Brain microvascular endothelial cell (primary cell): ENCODE results near the gene HSPBAP1.

Source experiments
- DNase-seq: peaks from one replicate; pipeline ENCODE4 v3.0.0-alpha.2; 2020
- H3K27ac ChIP-seq: fragments of 250-450 bp; sonication (Bioruptor Pico); 2 replicates; pipeline ENCODE4 v1.5.1; 2020; ENCODE audit warnings: mild to moderate bottlenecking, moderate library complexity
- H3K27me3 ChIP-seq: fragments of 250-450 bp; sonication (Bioruptor Pico); replicated peaks from 2 replicates; pipeline ENCODE4 v1.5.1; 2020; ENCODE audit warnings: mild to moderate bottlenecking
- H3K36me3 ChIP-seq: fragments of 250-450 bp; sonication (Bioruptor Pico); replicated peaks from 2 replicates; pipeline ENCODE4 v1.5.1; 2020; ENCODE audit warnings: mild to moderate bottlenecking
- H3K4me3 ChIP-seq: 2 replicates; pipeline ENCODE4 v1.5.1; 2011; ENCODE audit warnings: low read depth, mild to moderate bottlenecking, control low read depth, low read length, moderate library complexity
- in situ Hi-C: cut with HindIII; loops from 2 replicates; pipeline ENCODE4 v1.10.0; 2017; ENCODE audit warnings: low sequenced_read_pairs, low pct_ligation_motif_present
- TF ChIP-seq, protein P1 (sequence below): IDR thresholded peaks from 2 replicates; pipeline ENCODE4 v1.5.1; 2011; ENCODE audit warnings: low read depth, mild to moderate bottlenecking, moderate library complexity, low read length, control low read depth, inconsistent platforms; ENCODE audit errors: missing control alignments

Gene HSPBAP1

GRCh38 chr3:122784436-122784835 is 9.2 kb downstream of the HSPBAP1 start:
- H3K27ac ChIP-seq = no peak overlapping the region

DNA sequence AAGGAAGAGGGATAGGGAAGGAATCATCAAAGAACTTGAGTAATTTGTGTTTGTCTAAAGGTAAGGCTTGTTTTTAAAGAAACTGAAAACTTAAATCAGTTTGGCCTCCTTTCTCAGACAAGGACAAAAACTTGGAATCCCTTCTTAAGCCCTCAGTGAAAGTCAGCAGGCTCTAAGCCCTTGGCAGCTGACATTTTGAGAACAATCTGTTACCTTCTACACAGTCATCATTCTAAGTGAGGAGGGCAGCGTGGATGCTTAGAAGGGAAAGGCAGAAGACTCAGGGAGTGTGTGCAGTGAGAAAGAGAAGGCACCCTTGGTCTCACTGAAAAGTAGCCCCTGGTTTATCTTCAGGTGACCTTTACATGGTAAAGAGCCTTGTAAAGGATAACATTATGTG is 10.8 kb downstream of the HSPBAP1 start:
- no peaks in the 10 kb centered on the region for H3K36me3 ChIP-seq
- in situ Hi-C loops = no loop called here
- H3K27ac ChIP-seq = no peak overlapping the region
- H3K27me3 ChIP-seq = no peaks in the 10 kb centered on the region
- TF ChIP-seq, protein P1, sequence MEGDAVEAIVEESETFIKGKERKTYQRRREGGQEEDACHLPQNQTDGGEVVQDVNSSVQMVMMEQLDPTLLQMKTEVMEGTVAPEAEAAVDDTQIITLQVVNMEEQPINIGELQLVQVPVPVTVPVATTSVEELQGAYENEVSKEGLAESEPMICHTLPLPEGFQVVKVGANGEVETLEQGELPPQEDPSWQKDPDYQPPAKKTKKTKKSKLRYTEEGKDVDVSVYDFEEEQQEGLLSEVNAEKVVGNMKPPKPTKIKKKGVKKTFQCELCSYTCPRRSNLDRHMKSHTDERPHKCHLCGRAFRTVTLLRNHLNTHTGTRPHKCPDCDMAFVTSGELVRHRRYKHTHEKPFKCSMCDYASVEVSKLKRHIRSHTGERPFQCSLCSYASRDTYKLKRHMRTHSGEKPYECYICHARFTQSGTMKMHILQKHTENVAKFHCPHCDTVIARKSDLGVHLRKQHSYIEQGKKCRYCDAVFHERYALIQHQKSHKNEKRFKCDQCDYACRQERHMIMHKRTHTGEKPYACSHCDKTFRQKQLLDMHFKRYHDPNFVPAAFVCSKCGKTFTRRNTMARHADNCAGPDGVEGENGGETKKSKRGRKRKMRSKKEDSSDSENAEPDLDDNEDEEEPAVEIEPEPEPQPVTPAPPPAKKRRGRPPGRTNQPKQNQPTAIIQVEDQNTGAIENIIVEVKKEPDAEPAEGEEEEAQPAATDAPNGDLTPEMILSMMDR = no peak
- no peak overlapping the region for H3K4me3 ChIP-seq
- no peak for DNase-seq

More at GRCh38 chr3:122784436-122784835, 9.2 kb downstream of the HSPBAP1 start:
- Histone ChIP-seq H3K4me3 (no peak overlapping the region), H3K27me3 (no peaks in the 10 kb centered on the region), H3K36me3 (no peaks in the 10 kb centered on the region)
- in situ Hi-C loops = no loop called here
- TF ChIP-seq, protein P1 = no peak
- peak; percentile 73 for DNase-seq

DNA sequence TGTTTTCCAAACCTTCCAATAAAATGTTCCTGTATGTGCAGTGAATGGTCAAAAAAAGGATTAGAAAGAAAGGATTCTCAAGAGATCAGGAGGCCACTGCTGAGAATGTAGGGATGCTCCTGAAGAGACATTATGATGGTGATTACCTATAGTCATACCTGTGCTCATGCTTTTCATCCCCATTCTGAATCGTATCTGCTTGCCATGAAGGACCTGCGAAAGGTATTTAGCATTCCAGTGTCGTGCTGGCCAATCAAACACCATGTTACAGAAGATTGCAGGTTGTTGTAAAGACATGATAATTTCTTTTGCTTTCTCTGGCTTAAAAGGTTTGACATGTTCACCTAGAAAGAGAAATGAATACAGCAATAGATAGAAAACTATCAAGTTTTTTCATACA is 16.1 kb downstream of the HSPBAP1 start:
- Histone ChIP-seq H3K36me3 (no peaks in the 10 kb centered on the region), H3K4me3 (no peak overlapping the region), H3K27me3 (no peaks in the 10 kb centered on the region), H3K27ac (no peak overlapping the region)
- in situ Hi-C loops = no loop called here
- DNase-seq = no peak
- TF ChIP-seq, protein P1 = no peak

DNA sequence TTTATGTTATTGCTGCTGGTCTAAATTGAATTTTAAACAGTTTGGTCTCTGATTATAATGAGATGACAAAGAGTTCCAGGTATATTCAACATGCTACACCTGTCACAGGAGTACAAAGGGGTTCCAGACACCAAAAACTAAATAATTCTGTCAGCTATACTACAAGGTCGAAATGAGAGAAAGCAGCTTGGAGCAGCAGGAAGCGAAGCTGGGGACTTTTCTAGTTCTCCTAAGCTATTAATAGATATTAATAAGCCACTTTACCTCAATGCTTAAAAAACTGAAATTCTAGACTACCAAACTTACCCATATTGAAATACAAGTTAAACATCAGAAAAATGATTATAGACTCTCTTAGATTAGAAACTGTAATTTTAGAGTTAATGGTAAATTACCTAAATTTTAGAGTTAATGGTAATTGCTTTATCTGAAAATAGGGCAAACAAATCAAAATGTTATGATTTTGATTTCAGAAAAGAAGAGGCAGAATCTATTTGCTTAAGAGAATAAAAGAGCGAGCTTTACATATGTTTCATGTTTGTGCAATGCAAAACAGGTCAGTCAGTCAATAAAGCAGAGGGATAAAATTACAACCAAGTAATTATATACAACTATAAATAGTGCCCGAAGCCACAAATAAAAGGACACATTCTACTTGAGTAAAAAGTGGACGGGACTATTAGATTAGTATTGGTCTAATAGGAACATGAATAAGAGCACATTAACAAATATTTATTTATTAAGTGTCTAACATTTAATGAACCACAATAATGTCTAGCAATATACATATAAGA is 16.8 kb downstream of the HSPBAP1 start:
- in situ Hi-C loops = no loop called here
- Histone ChIP-seq H3K27me3 (no peaks in the 10 kb centered on the region), H3K27ac (no peak overlapping the region), H3K36me3 (no peaks in the 10 kb centered on the region), H3K4me3 (no peak overlapping the region)
- DNase-seq = no peak
- TF ChIP-seq, protein P1 = no peak

DNA sequence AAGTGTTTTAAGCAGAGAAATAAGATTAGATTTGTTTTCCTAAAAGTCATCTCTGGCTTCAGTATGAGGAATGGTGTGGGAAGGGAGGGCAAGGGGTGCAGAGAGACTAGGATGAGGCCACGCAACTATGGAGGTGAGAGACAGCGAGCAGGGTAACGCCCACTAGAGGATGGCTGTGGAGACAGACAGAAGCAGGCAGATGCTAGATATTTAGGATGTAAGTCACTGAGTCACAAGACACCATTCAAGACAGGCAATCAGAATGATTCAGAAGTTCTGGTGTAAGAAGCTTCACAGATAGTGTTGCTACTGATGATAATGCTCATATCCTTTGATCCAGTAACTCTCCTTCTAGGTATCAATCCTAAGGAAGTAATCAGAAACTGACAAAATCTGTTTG is 19.1 kb downstream of the HSPBAP1 start:
- DNase-seq = peak; percentile 63
- no peak overlapping the region for H3K27ac ChIP-seq
- H3K4me3 ChIP-seq = no peak overlapping the region
- no peaks in the 10 kb centered on the region for H3K27me3 ChIP-seq
- in situ Hi-C loops = no loop called here
- TF ChIP-seq, protein P1 = peak; percentile 34
- H3K36me3 ChIP-seq = no peaks in the 10 kb centered on the region
